GM23338 (cell line): Measurements from ENCODE around the gene ALPG. TPM values are rescaled to one million over a fixed set of nuclear protein-coding genes. Genes with fewer than 3 reads are reported as not detected.

Source experiments
- ATAC-seq: fragments of 200-7000 bp; cut with Tn5 transposase; 3 replicates; pipeline ENCODE4 v1.9.1; 2020
- DNase-seq: peaks from one replicate; pipeline ENCODE4 v3.0.0-alpha.2; 2015; ENCODE audit warnings: low spot score
- H2AFZ ChIP-seq: fragments of 200-600 bp; sonication (generic); 2 replicates; pipeline ENCODE4 v1.8.0; 2016; ENCODE audit warnings: antibody characterized with exemption, mild to moderate bottlenecking, moderate library complexity
- H3F3A ChIP-seq: fragments of 200-600 bp; sonication (generic); replicated peaks from 2 replicates; pipeline ENCODE4 v1.8.0; 2017; ENCODE audit warnings: antibody characterized with exemption, mixed run types, low read depth
- H3K27ac ChIP-seq: fragments of 200-600 bp; sonication (generic); 2 replicates; pipeline ENCODE4 v1.6.1; 2016; ENCODE audit warnings: low read depth
- H3K27me3 ChIP-seq: fragments of 200-600 bp; sonication (generic); 2 replicates; pipeline ENCODE4 v1.8.0; 2016; ENCODE audit warnings: mild to moderate bottlenecking, mixed run types, moderate library complexity; ENCODE audit not compliant: insufficient read depth
- H3K36me3 ChIP-seq: fragments of 200-600 bp; sonication (generic); 2 replicates; pipeline ENCODE4 v1.8.0; 2016; ENCODE audit warnings: mild to moderate bottlenecking; ENCODE audit not compliant: insufficient read depth
- H3K4me1 ChIP-seq: fragments of 200-600 bp; sonication (generic); 2 replicates; pipeline ENCODE4 v1.8.0; 2016; ENCODE audit warnings: mild to moderate bottlenecking, moderate library complexity; ENCODE audit not compliant: insufficient read depth
- H3K4me2 ChIP-seq: fragments of 200-600 bp; sonication (generic); 2 replicates; pipeline ENCODE4 v1.7.1; 2017; ENCODE audit warnings: mixed run types
- H3K4me3 ChIP-seq: fragments of 200-600 bp; sonication (generic); 2 replicates; pipeline ENCODE4 v1.6.1; 2016; ENCODE audit warnings: mixed run types
- H3K79me2 ChIP-seq: fragments of 200-600 bp; sonication (generic); replicated peaks from 2 replicates; pipeline ENCODE4 v1.8.0; 2017; ENCODE audit warnings: mild to moderate bottlenecking; ENCODE audit not compliant: insufficient read depth
- H3K9me2 ChIP-seq: fragments of 200-600 bp; sonication (generic); 2 replicates; pipeline ENCODE4 v1.8.0; 2017; ENCODE audit not compliant: insufficient read depth
- H4K20me1 ChIP-seq: fragments of 200-600 bp; sonication (generic); replicated peaks from 2 replicates; pipeline ENCODE4 v1.8.0; 2017; ENCODE audit warnings: mild to moderate bottlenecking; ENCODE audit not compliant: insufficient read depth
- H3K27ac Mint-ChIP-seq: 2 replicates; pipeline ENCODE4 v1.8.0; 2020; ENCODE audit warnings: inconsistent platforms, mild to moderate bottlenecking, moderate library complexity, mixed read lengths
- H3K27me3 Mint-ChIP-seq: 3 replicates; pipeline ENCODE4 v1.8.0; 2022; ENCODE audit warnings: low read depth, mild to moderate bottlenecking, moderate library complexity, mixed read lengths, inconsistent platforms; ENCODE audit not compliant: insufficient read depth, poor library complexity
- H3K36me3 Mint-ChIP-seq: 3 replicates; pipeline ENCODE4 v1.8.0; 2021; ENCODE audit warnings: low read depth, mild to moderate bottlenecking, inconsistent platforms, moderate library complexity, mixed read lengths
- H3K4me1 Mint-ChIP-seq: 3 replicates; pipeline ENCODE4 v1.8.0; 2020; ENCODE audit warnings: mild to moderate bottlenecking, inconsistent platforms, mixed read lengths
- H3K4me3 Mint-ChIP-seq: 3 replicates; pipeline ENCODE4 v1.8.0; 2021; ENCODE audit warnings: moderate library complexity, mild to moderate bottlenecking, inconsistent platforms, mixed read lengths
- H3K9me3 Mint-ChIP-seq: 3 replicates; pipeline ENCODE4 v1.8.0; 2020; ENCODE audit warnings: moderate library complexity, mild to moderate bottlenecking, inconsistent platforms, mixed read lengths
- CREB1 ChIP-seq: fragments of 250-450 bp; sonication (Bioruptor Pico); IDR thresholded peaks from 2 replicates; pipeline ENCODE4 v1.5.0; 2020; ENCODE audit warnings: low read depth, mild to moderate bottlenecking, moderate library complexity
- ETS1 ChIP-seq: IDR thresholded peaks from 2 replicates; pipeline ENCODE4 v1.6.1; 2016; ENCODE audit warnings: antibody characterized with exemption
- EZH2 ChIP-seq: fragments of 200-600 bp; sonication (generic); IDR thresholded peaks from one replicate; pipeline ENCODE4 v1.8.0; 2017; ENCODE audit warnings: antibody characterized with exemption, mild to moderate bottlenecking, low read depth; ENCODE audit not compliant: unreplicated experiment
- EZH2phosphoT487 ChIP-seq: fragments of 200-600 bp; sonication (generic); IDR thresholded peaks from one replicate; pipeline ENCODE4 v1.8.1; 2018; ENCODE audit warnings: antibody characterized with exemption; ENCODE audit not compliant: unreplicated experiment
- JUNB ChIP-seq: IDR thresholded peaks from one replicate; pipeline ENCODE4 v1.6.1; 2016; ENCODE audit warnings: antibody characterized with exemption; ENCODE audit not compliant: unreplicated experiment
- NANOG ChIP-seq: IDR thresholded peaks from 2 replicates; pipeline ENCODE4 v1.6.1; 2016; ENCODE audit warnings: antibody characterized with exemption, borderline replicate concordance
- POLR2AphosphoS5 ChIP-seq: IDR thresholded peaks from 2 replicates; pipeline ENCODE4 v1.6.1; 2016; ENCODE audit warnings: antibody characterized with exemption, low read depth
- STAT1 ChIP-seq: IDR thresholded peaks from one replicate; pipeline ENCODE4 v1.6.1; 2016; ENCODE audit warnings: antibody characterized with exemption; ENCODE audit not compliant: unreplicated experiment
- ZNF114 ChIP-seq: fragments of 250-450 bp; sonication (Bioruptor Pico); IDR thresholded peaks from 2 replicates; pipeline ENCODE4 v1.5.0; 2020; ENCODE audit warnings: mild to moderate bottlenecking, moderate library complexity
- ZNF331 ChIP-seq: fragments of 250-450 bp; sonication (Bioruptor Pico); IDR thresholded peaks from 2 replicates; pipeline ENCODE4 v1.5.0; 2020; ENCODE audit warnings: low read depth, mild to moderate bottlenecking, moderate library complexity
- ZNF462 ChIP-seq: fragments of 250-450 bp; sonication (Bioruptor Pico); IDR thresholded peaks from 2 replicates; pipeline ENCODE4 v1.5.0; 2020; ENCODE audit warnings: mild to moderate bottlenecking, moderate library complexity
- polyA plus RNA-seq: library from polyadenylated mRNA; unstranded; fragments of >200 nt; fragmentation: Nextera tagmentation; extraction: Ambion mirVana; gene quantifications from 2 replicates; pipeline ENCODE4 v1.2.1, GENCODE V29; 2016
- total RNA-seq: library from RNA; depleted of rRNA; stranded (reverse); fragments of >200 nt; shearing (Covaris generic); gene quantifications from 2 replicates; pipeline ENCODE4 v1.2.3, GENCODE V29; 2014
- TF ChIP-seq, protein P1 (sequence below), 2 experiments: fragments of 200-600 bp in 1 of 2; sonication (generic) in 1 of 2; conservative IDR thresholded peaks; 2 replicates each; pipeline versions ENCODE4 v1.5.1 to v1.6.1; 2016 to 2017; ENCODE audit warnings: antibody characterized with exemption in 2 of 2, low read depth in 2 of 2, mild to moderate bottlenecking in 2 of 2, moderate library complexity in 1 of 2
- TF ChIP-seq, protein P2 (sequence below): IDR thresholded peaks from one replicate; pipeline ENCODE4 v1.6.1; 2018; ENCODE audit warnings: antibody characterized with exemption; ENCODE audit not compliant: unreplicated experiment

Gene ALPG
- total and polyA plus RNA-seq, 2 experiments from 2014 or later: 0.89 to 2.5 TPM

- H3K27me3 ChIP-seq: peaks cover 44% of the 10 kb centered on the region
- H3K36me3 ChIP-seq: no peaks in the 10 kb centered on the region
- H3K27me3 Mint-ChIP-seq: peaks cover 58% of the 10 kb centered on the region
- peaks cover 19% of the 10 kb centered on the region; the same call in 1 of the 2 replicates for H3K79me2 ChIP-seq
- peak overlapping the region; percentile 96 for H3K4me2 ChIP-seq
- H4K20me1 ChIP-seq: 0 out of 2 replicates have a peak, but pooled peaks cover 4% of the 10 kb centered on the region
- H3K36me3 Mint-ChIP-seq: peaks cover 25% of the 10 kb centered on the region
- no peak overlapping the region for H2AFZ ChIP-seq
- no peak overlapping the region for H3K27ac ChIP-seq
- DNase-seq: no peak
- peaks cover 16% of the 10 kb centered on the region for H3K9me3 Mint-ChIP-seq
- H3K4me1 Mint-ChIP-seq: peaks cover 19% of the 10 kb centered on the region
- peak overlapping the region; percentile 91 for H3K4me3 ChIP-seq
- H3K9me2 ChIP-seq: 0 out of 2 replicates have a peak, but pooled peaks cover 3% of the 10 kb centered on the region
- TF ChIP-seq, protein P1, sequence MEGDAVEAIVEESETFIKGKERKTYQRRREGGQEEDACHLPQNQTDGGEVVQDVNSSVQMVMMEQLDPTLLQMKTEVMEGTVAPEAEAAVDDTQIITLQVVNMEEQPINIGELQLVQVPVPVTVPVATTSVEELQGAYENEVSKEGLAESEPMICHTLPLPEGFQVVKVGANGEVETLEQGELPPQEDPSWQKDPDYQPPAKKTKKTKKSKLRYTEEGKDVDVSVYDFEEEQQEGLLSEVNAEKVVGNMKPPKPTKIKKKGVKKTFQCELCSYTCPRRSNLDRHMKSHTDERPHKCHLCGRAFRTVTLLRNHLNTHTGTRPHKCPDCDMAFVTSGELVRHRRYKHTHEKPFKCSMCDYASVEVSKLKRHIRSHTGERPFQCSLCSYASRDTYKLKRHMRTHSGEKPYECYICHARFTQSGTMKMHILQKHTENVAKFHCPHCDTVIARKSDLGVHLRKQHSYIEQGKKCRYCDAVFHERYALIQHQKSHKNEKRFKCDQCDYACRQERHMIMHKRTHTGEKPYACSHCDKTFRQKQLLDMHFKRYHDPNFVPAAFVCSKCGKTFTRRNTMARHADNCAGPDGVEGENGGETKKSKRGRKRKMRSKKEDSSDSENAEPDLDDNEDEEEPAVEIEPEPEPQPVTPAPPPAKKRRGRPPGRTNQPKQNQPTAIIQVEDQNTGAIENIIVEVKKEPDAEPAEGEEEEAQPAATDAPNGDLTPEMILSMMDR (conservative IDR thresholded peaks at IDR 0.05; ENCODE audit: low read depth in 2 of 2): no peak
- TF ChIP-seq ZNF114 (no peak), JUNB (no peak), EZH2phosphoT487 (no peak), CREB1 (no peak), ZNF462 (no peak), STAT1 (no peak), NANOG (no peak), ZNF331 (CRISPR knock-in tag) (no peak), EZH2 (no peak), ETS1 (no peak), POLR2AphosphoS5 (no peak)
- TF ChIP-seq, protein P2, sequence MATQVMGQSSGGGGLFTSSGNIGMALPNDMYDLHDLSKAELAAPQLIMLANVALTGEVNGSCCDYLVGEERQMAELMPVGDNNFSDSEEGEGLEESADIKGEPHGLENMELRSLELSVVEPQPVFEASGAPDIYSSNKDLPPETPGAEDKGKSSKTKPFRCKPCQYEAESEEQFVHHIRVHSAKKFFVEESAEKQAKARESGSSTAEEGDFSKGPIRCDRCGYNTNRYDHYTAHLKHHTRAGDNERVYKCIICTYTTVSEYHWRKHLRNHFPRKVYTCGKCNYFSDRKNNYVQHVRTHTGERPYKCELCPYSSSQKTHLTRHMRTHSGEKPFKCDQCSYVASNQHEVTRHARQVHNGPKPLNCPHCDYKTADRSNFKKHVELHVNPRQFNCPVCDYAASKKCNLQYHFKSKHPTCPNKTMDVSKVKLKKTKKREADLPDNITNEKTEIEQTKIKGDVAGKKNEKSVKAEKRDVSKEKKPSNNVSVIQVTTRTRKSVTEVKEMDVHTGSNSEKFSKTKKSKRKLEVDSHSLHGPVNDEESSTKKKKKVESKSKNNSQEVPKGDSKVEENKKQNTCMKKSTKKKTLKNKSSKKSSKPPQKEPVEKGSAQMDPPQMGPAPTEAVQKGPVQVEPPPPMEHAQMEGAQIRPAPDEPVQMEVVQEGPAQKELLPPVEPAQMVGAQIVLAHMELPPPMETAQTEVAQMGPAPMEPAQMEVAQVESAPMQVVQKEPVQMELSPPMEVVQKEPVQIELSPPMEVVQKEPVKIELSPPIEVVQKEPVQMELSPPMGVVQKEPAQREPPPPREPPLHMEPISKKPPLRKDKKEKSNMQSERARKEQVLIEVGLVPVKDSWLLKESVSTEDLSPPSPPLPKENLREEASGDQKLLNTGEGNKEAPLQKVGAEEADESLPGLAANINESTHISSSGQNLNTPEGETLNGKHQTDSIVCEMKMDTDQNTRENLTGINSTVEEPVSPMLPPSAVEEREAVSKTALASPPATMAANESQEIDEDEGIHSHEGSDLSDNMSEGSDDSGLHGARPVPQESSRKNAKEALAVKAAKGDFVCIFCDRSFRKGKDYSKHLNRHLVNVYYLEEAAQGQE: no peak
- no peak overlapping the region for H3K27ac Mint-ChIP-seq
- no peak for ATAC-seq
- H3K4me1 ChIP-seq: peaks cover 17% of the 10 kb centered on the region
- peak overlapping the region; percentile 83 for H3K4me3 Mint-ChIP-seq
- H3F3A ChIP-seq: peaks cover 13% of the 10 kb centered on the region
Observed at GRCh38 chr2:232418056-232418455, 11.4 kb downstream of the ALPG start.
